H9 (cell line): ENCODE results near the gene DSTN. TPM values are rescaled to one million over a fixed set of nuclear protein-coding genes. Genes with fewer than 3 reads are reported as not detected.

Experiments
- DNase-seq: peaks from one replicate; pipeline ENCODE4 v3.0.0-alpha.2; 2017
- H2AFZ ChIP-seq: one replicate; pipeline ENCODE4 v1.6.1; 2013; ENCODE audit warnings: mild to moderate bottlenecking, low read length, control low read depth, moderate library complexity
- H2AK5ac ChIP-seq: 2 replicates; pipeline ENCODE4 v1.6.1; 2013; ENCODE audit warnings: low read length, control low read depth, mixed read lengths; ENCODE audit not compliant: insufficient read length
- H2BK120ac ChIP-seq: one replicate; pipeline ENCODE4 v1.6.1; 2013; ENCODE audit warnings: low read depth, mild to moderate bottlenecking, low read length, control low read depth, inconsistent platforms; ENCODE audit not compliant: poor library complexity, severe bottlenecking
- H2BK12ac ChIP-seq: 2 replicates; pipeline ENCODE4 v1.6.1; 2013; ENCODE audit warnings: low read length, control low read depth, mixed read lengths, low read depth; ENCODE audit not compliant: insufficient read length
- H2BK15ac ChIP-seq: 2 replicates; pipeline ENCODE4 v1.6.1; 2013; ENCODE audit warnings: low read depth, low read length, control low read depth
- H2BK20ac ChIP-seq: one replicate; pipeline ENCODE4 v1.6.1; 2013; ENCODE audit warnings: low read depth, mild to moderate bottlenecking, low read length, control low read depth, inconsistent platforms; ENCODE audit not compliant: poor library complexity, severe bottlenecking
- H2BK5ac ChIP-seq: 2 replicates; pipeline ENCODE4 v1.6.1; 2013; ENCODE audit warnings: low read length, control low read depth, mixed read lengths; ENCODE audit not compliant: insufficient read length
- H3K14ac ChIP-seq: 2 replicates; pipeline ENCODE4 v1.6.1; 2013; ENCODE audit warnings: low read length, control low read depth; ENCODE audit not compliant: insufficient read depth
- H3K18ac ChIP-seq: 2 replicates; pipeline ENCODE4 v1.6.1; 2013; ENCODE audit warnings: low read depth, mild to moderate bottlenecking, mixed read lengths, low read length, control low read depth; ENCODE audit not compliant: insufficient read length
- H3K23ac ChIP-seq: 2 replicates; pipeline ENCODE4 v1.6.1; 2013; ENCODE audit warnings: low read length, control low read depth, mixed read lengths, low read depth; ENCODE audit not compliant: insufficient read length
- H3K23me2 ChIP-seq: 2 replicates; pipeline ENCODE4 v1.6.1; 2013; ENCODE audit warnings: low read depth, mild to moderate bottlenecking, mixed read lengths, low read length, control low read depth; ENCODE audit not compliant: insufficient read length, poor library complexity, severe bottlenecking
- H3K27ac ChIP-seq: 2 replicates; pipeline ENCODE4 v1.5.1; 2013; ENCODE audit warnings: low read length, control low read depth, mixed read lengths, low read depth; ENCODE audit not compliant: insufficient read length
- H3K27me3 ChIP-seq: 2 replicates; pipeline ENCODE4 v1.6.1; 2013; ENCODE audit warnings: low read length, control low read depth, inconsistent platforms; ENCODE audit not compliant: insufficient read depth
- H3K4ac ChIP-seq: 2 replicates; pipeline ENCODE4 v1.6.1; 2013; ENCODE audit warnings: low read depth, mild to moderate bottlenecking, control low read depth, inconsistent platforms, low read length, moderate library complexity
- H3K4me1 ChIP-seq: 2 replicates; pipeline ENCODE4 v1.6.1; 2013; ENCODE audit warnings: low read length, control low read depth, inconsistent platforms; ENCODE audit not compliant: insufficient read depth
- H3K4me2 ChIP-seq: 2 replicates; pipeline ENCODE4 v1.6.1; 2013; ENCODE audit warnings: low read length, control low read depth, mixed read lengths; ENCODE audit not compliant: insufficient read length, insufficient read depth
- H3K56ac ChIP-seq: 2 replicates; pipeline ENCODE4 v1.6.1; 2013; ENCODE audit warnings: low read depth, mild to moderate bottlenecking, mixed read lengths, low read length, control low read depth; ENCODE audit not compliant: insufficient read length
- H3K79me1 ChIP-seq: 2 replicates; pipeline ENCODE4 v1.6.1; 2013; ENCODE audit warnings: low read depth, mild to moderate bottlenecking, moderate library complexity, low read length, control low read depth, inconsistent platforms; ENCODE audit not compliant: insufficient read depth, poor library complexity, severe bottlenecking
- H3K79me2 ChIP-seq: 2 replicates; pipeline ENCODE4 v1.6.1; 2013; ENCODE audit warnings: low read length, control low read depth, inconsistent platforms; ENCODE audit not compliant: insufficient read depth
- H3K9ac ChIP-seq: 2 replicates; pipeline ENCODE4 v1.6.1; 2013; ENCODE audit warnings: low read length, control low read depth, mixed read lengths; ENCODE audit not compliant: insufficient read length; ENCODE audit errors: extremely low read depth
- H3K9me3 ChIP-seq: one replicate; pipeline ENCODE4 v1.6.1; 2013; ENCODE audit warnings: low read depth, low read length, inconsistent platforms; ENCODE audit not compliant: control insufficient read depth
- H3T11ph ChIP-seq: one replicate; pipeline ENCODE4 v1.6.1; 2013; ENCODE audit warnings: mild to moderate bottlenecking, low read length, control low read depth, inconsistent platforms
- H4K20me1 ChIP-seq: one replicate; pipeline ENCODE4 v1.6.1; 2013; ENCODE audit not compliant: control insufficient read depth, insufficient read length, insufficient read depth
- H4K5ac ChIP-seq: 2 replicates; pipeline ENCODE4 v1.6.1; 2013; ENCODE audit warnings: low read depth, mild to moderate bottlenecking, mixed read lengths, low read length, control low read depth; ENCODE audit not compliant: insufficient read length
- H4K8ac ChIP-seq: replicated peaks from 2 replicates; pipeline ENCODE4 v1.6.1; 2013; ENCODE audit warnings: low read length, control low read depth, mixed read lengths, low read depth; ENCODE audit not compliant: insufficient read length
- H4K91ac ChIP-seq: 2 replicates; pipeline ENCODE4 v1.6.1; 2013; ENCODE audit warnings: low read depth, mild to moderate bottlenecking, moderate library complexity, mixed read lengths, low read length, control low read depth; ENCODE audit not compliant: insufficient read length
- H3K27ac Mint-ChIP-seq, 3 experiments: 2 replicates in 2 of 3; 3 replicates in 1 of 3; pipeline ENCODE4 v1.8.0; 2020 to 2021; ENCODE audit warnings: mixed read lengths in 3 of 3, mild to moderate bottlenecking in 1 of 3, moderate library complexity in 1 of 3
- H3K27me3 Mint-ChIP-seq: 2 replicates; pipeline ENCODE4 v1.8.0; 2021; ENCODE audit warnings: low read depth, mild to moderate bottlenecking, moderate library complexity, mixed read lengths
- H3K36me3 Mint-ChIP-seq, 3 experiments: 2 replicates in 2 of 3; 3 replicates in 1 of 3; pipeline ENCODE4 v1.8.0; 2020 to 2021; ENCODE audit warnings: low read depth in 3 of 3, mixed read lengths in 3 of 3; ENCODE audit not compliant: insufficient read depth in 1 of 3
- H3K4me1 Mint-ChIP-seq, 2 experiments: 2 replicates each; pipeline ENCODE4 v1.8.0; 2020; ENCODE audit warnings: mixed read lengths in 2 of 2
- H3K4me3 Mint-ChIP-seq, 2 experiments: 2 replicates in 1 of 2; 3 replicates in 1 of 2; pipeline ENCODE4 v1.8.0; 2020 to 2021; ENCODE audit warnings: mild to moderate bottlenecking in 2 of 2, mixed read lengths in 2 of 2, moderate library complexity in 1 of 2
- H3K9me3 Mint-ChIP-seq, 2 experiments: 2 replicates in 1 of 2; 3 replicates in 1 of 2; pipeline ENCODE4 v1.8.0; 2020; ENCODE audit warnings: mild to moderate bottlenecking in 2 of 2, mixed read lengths in 2 of 2, moderate library complexity in 1 of 2
- WGBS: extraction: QIAGEN DNeasy Blood & Tissue Kit; methylation state at CpG from one replicate; pipeline ENCODE4 v1.1.7; 2013; ENCODE audit warnings: missing lambda C conversion rate, low lambda C conversion rate, mixed read lengths; ENCODE audit not compliant: insufficient read length; ENCODE audit errors: extremely low coverage; 5-methylcytosine and 5-hydroxymethylcytosine counted together
- total RNA-seq: library from RNA; stranded (reverse); gene quantifications from 2 replicates; pipeline ENCODE4 v1.2.1, GENCODE V29; 2021
- TF ChIP-seq, protein P1 (sequence below): fragments of 200-600 bp; sonication (generic); conservative IDR thresholded peaks from 3 replicates; pipeline ENCODE4 v1.8.0; 2021; ENCODE audit warnings: antibody characterized with exemption, mild to moderate bottlenecking

Gene DSTN
- total RNA-seq, 1 experiment from 2014 or later, result 145 TPM

DNA sequence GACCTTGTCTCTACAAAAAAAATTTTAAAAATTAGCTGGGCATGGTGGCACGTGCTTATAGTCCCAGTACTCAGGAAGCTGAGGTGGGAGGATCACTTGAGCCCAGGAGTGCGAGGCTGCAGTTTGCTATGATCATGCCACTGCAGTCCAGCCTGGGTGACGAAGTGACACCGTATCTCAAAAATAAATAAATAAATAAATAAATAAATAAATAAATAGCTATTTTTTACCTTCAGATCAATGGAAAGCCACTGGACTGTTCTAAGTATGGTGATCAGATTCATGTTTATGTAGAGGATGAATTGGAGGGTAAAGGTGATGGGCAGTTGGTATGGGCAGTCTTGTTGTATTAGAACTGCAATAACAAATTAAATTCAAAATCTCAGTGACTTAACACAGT is 24.0 kb downstream of the DSTN start:
- Histone ChIP-seq H3K79me1 (peaks cover 12% of the 10 kb centered on the region), H3K23me2 (no peaks in the 10 kb centered on the region), H3K4ac (no peak overlapping the region), H3K4me2 (no peak overlapping the region), H3K18ac (no peak overlapping the region), H3K56ac (no peak overlapping the region), H4K5ac (no peak overlapping the region), H3K14ac (no peak overlapping the region), H4K8ac (no peak overlapping the region), H3K79me2 (peaks cover 12% of the 10 kb centered on the region; the same call in 1 of the 2 replicates), H3K4me1 (peaks cover 9% of the 10 kb centered on the region; the same call in 1 of the 2 replicates), H4K20me1 (no peaks in the 10 kb centered on the region), H2BK12ac (no peak overlapping the region), H3K9me3 (no peaks in the 10 kb centered on the region), H2BK5ac (no peak overlapping the region), H2AK5ac (no peak overlapping the region), H3T11ph (no peak overlapping the region), H2AFZ (no peak overlapping the region), H4K91ac (no peak overlapping the region), H2BK120ac (no peak overlapping the region), H3K27me3 (no peaks in the 10 kb centered on the region), H3K9ac (no peak overlapping the region), H3K27ac (no peak overlapping the region), H2BK15ac (no peak overlapping the region), H2BK20ac (no peak overlapping the region), H3K23ac (no peak overlapping the region)
- Mint-ChIP-seq H3K27me3 (no peaks in the 10 kb centered on the region), H3K27ac (no peak overlapping the region), H3K9me3 (peaks cover 0 to 2% of the 10 kb centered on the region in 2 experiments; a peak in 1 of 5 replicates), H3K36me3 (peaks cover 5 to 14% (median 9%) of the 10 kb centered on the region in 3 experiments), H3K4me1 (peaks cover 36 to 39% of the 10 kb centered on the region in 2 experiments), H3K4me3 (no peak overlapping the region)
- DNase-seq, result no peak
- TF ChIP-seq, protein P1, sequence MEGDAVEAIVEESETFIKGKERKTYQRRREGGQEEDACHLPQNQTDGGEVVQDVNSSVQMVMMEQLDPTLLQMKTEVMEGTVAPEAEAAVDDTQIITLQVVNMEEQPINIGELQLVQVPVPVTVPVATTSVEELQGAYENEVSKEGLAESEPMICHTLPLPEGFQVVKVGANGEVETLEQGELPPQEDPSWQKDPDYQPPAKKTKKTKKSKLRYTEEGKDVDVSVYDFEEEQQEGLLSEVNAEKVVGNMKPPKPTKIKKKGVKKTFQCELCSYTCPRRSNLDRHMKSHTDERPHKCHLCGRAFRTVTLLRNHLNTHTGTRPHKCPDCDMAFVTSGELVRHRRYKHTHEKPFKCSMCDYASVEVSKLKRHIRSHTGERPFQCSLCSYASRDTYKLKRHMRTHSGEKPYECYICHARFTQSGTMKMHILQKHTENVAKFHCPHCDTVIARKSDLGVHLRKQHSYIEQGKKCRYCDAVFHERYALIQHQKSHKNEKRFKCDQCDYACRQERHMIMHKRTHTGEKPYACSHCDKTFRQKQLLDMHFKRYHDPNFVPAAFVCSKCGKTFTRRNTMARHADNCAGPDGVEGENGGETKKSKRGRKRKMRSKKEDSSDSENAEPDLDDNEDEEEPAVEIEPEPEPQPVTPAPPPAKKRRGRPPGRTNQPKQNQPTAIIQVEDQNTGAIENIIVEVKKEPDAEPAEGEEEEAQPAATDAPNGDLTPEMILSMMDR, result no peak
- no CpG with 5 or more reads among the region's 4 CpGs for WGBS
